HT1080 (cell line): ENCODE data around the gene TMEM185A. TPM values are rescaled to one million over a fixed set of nuclear protein-coding genes. Genes with fewer than 3 reads are reported as not detected.
"Not testable (repeated sequence)": the region's sequence is repeated elsewhere in the genome, so short reads cannot be mapped to it uniquely, and the experiment has no call there.

Experiments used
- DNase-seq: peaks from one replicate; pipeline ENCODE4 v3.0.0-alpha.2; 2015; ENCODE audit warnings: low read depth
- polyA plus RNA-seq, 2 experiments: library from polyadenylated mRNA; depleted of rRNA; stranded (reverse); fragments of >200 nt; gene quantifications; 2 replicates each; pipeline ENCODE4 v1.2.3, GENCODE V29; 2015
- total RNA-seq: library from RNA; depleted of rRNA; stranded (reverse); fragments of >200 nt; shearing (Covaris generic); gene quantifications from 2 replicates; pipeline ENCODE4 v1.2.3, GENCODE V29; 2014; rRNA removed

TMEM185A gene
- 11.3 and 11.6 TPM in 2 replicates for total RNA-seq
- 13.1 and 13.5 TPM in 2 replicates for polyA plus RNA-seq (2015; cell fraction: cytosol; rRNA removed)
- 13.2 and 15.4 TPM in 2 replicates for polyA plus RNA-seq (2015; cell fraction: nucleus; rRNA removed)

DNA sequence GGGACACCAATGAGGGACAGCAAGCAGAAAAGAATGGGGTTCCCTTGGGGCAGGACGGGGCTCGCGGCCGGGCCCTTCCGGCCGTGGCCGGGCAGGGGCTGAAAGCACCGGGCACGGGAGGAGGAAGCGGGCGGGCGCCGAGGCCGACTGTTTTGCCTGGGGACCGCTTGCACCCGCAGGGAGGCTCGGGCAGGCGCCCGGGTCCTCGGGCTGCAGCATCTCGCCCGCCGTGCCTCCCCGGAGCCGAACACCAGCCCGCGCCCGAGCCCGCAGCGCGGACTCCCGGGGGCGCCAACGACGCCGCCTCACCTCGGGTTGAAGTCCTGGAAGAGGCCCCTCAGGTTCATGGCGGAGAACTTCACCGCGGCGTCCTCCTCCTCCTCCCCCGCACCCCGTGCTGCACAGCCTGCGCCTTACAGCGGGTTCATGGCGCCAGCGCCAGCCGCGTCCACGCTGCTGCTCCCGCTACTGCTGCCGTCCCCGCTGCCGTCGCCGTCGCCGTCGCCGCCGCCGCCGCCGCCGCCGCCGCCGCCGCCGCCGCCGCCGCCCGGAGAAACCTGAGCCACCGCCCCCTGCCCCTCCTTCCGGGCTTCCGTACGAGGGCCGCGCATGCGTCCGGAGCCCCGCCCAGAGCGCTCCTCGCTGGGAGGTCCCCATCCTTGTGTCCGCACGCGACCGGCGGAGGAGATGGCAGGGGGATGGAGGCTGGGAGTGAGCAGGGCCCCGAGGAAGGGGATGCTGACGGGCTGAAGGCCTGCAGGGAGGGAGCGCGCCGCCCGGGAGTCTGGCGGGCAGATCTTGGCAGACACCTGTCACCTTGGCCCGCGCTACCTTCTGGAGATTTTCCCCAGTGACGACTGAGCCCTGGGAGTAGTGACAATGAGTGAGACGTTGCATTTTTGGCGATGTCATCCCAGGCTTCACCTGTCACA lies at the start of gene TMEM185A:
TSS of gene TMEM185A (minus strand) at position 559 of the 932 bp plus-strand sequence. CDS start at position 347, 212 bp downstream.
- peak; percentile 44 for DNase-seq

- no peak for DNase-seq
These were observed 49.6 kb upstream of the TMEM185A start for GRCh38 chrX:149681182-149681581.

- DNase-seq, result not testable (repeated sequence)
These were observed 47.6 kb upstream of the TMEM185A start for GRCh38 chrX:149679164-149679678.

- not testable (repeated sequence) for DNase-seq
These were observed 44.0 kb upstream of the TMEM185A start for GRCh38 chrX:149675554-149675953.

DNA sequence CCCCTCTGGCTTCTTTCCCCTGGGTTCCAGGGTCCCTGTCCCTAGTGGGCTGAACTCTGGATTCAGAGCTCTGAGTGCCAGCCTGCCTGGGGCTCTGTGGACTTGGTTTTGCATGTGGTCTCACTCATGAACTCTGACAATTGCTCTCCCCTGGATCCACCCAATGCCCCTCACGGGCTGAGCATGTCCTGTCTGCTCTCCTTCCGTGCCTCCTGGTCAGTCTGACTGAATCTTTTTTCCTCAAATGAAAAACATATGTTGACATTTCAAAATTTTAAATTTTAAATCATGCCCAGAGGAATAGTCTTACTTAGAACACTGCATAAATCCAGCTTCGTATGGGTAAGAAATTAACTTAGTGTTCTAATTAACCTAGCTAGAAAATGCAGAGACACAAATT lies 43.5 kb upstream of the TMEM185A start:
- DNase-seq, result not testable (repeated sequence)

DNA sequence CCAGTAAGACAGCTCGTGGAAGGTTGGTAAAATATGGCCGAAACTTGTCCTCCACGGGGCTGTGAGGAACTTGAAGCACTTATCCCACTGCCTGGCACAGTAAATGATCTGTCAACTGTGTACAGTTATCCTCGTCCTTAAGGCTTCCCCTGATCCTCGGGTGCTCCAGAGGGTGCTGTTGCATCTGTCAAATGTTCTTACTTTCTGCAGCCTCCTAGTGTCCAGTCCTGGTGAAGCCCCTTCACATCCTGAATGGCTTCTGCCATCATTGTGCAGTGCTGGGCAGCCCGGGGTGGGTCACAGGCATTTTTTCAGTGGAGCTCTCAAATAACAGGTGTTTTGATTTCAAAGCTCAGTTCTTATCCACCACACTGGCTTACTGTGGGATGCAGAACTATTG lies 29.0 kb upstream of the TMEM185A start:
- not testable (repeated sequence) for DNase-seq

GRCh38 chrX:149656260-149656884 lies 24.8 kb upstream of the TMEM185A start:
- DNase-seq, result not testable (repeated sequence)

DNA sequence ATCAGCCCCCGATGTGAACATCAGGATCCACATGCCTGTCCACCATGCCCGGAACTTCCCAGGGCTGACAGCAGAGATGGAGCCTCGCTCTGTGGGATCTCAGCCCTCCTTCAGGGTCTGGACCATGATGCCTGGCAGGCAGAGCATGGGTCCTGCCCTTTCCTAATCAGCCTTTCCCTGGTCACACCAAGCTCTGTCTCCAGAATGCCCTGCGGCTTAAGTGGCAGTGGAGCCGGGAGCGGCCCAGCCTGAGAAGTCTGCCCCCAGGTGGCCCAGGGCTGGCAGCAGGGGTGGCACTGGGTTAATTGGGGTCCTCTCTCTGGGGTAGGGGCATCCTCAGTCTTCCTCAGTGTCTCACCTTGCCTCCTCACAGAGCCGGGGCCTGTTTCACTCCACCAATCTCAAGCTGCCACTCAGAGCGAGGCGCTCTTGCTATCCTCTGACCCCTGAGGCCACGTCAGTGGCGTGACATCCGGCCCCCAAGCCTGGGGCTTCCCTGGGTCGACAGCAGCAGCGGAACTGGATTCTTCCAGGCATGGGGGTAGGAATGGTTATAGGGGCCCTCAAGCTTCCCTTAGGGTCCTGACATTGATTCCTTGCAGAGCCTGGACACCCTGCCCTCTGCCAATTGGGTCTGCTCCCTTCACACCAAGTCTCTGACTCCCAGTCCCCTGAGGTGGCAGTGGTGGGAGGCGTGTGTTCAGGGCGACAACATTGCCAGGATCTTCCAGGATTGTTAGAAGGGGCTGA lies 20.8 kb upstream of the TMEM185A start:
- no peak for DNase-seq

DNA sequence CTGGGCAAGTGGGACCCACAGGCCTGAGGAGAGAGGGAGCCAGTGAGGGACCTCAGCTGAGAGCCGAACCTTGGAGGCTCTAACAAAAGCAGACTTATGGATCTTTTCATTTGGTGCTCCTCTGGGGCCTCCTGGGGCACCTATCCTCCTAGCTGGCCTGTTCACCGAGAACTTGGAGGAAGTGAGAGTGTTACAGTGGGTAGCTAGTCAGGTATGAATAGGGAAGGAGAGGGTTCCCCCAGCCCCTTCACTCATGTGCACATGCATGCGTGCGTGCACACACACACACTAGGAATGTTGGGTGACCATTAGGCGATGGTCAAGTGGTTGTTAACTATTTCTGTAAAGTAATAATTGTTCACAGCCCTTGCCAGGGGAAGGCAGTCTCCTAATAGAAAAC lies 18.6 kb upstream of the TMEM185A start:
- DNase-seq, result no peak

DNA sequence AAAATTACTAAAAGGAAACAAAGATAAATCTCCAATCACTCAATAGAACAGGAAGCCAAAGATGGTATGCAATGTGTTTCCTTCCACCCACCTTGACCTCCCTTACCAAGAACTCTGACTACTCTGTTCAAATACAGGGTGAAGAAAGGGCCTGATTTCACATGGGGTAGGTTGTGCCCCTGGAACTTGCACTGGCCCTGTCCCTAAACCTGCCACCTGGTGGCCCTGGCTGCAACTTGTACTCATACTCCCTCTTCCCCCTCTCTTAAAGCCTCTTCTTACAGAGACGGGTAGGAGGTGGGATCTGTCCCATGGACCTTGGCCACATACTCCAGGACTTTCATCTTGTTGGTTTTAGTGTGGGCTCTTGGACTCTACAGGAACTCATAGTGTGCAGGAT lies 17.3 kb upstream of the TMEM185A start:
- DNase-seq, result no peak

DNA sequence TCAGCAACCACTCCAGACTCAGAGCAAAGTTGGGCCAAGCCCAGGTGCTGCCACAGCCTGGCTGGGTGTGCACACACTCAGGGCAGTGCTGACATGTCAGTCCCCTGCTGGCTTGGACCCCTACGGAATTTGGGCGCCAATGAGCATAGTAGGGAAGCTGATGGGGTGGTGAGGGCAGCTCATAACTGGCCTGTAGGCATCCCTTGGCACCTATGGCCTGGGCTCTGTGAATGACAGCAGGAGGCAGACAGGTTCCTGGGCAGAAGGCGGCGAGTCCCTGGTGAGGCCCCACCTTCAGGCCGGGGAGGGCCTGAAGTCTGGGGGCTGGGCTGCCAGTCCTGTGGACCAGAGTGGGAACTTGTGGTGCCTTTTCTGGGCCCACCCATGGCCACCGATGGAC lies 15.9 kb upstream of the TMEM185A start:
- DNase-seq, result no peak

DNA sequence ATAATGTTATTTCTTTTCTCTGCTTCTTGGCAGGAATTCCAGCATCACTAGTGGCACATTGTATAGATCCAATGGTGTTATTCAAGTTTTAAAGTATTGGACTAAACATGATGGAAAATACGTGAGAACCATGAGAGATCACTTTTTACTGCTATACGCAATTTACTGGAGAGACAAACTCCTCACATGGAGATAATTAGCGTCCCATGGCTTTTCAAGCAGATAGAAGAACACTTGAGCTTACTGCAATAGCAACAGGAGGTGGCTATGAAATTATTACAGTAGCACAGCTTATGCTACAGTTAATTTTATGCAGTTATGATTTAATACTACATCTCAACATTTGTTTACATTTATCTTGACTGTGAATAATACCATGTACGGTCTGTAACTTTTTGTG lies 11.9 kb upstream of the TMEM185A start:
- DNase-seq, result no peak

GRCh38 chrX:149641835-149642234 lies 10.2 kb upstream of the TMEM185A start:
- no peak for DNase-seq

GRCh38 chrX:149641432-149641831 lies 9.8 kb upstream of the TMEM185A start:
- no peak for DNase-seq

DNA sequence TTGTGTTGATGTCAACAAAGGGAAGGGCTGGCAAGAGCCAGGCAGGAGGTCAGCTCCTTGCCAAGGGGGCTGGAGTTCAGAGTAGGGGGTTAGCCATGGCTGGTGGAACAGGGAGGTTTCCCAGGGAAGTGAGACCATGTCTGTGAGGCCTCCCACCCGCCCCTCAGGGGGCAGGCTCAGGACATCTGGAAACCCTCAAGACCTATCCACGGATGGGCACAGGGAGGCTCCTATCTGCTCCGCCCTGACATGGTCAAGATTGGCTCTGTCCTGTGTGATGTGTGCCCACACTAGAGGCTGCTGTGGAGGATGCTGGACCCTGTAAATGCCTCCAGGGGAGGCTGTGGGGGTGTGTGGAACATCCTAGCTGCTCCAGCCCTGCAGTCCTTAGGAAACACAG lies 8.0 kb upstream of the TMEM185A start:
- DNase-seq, result no peak

DNA sequence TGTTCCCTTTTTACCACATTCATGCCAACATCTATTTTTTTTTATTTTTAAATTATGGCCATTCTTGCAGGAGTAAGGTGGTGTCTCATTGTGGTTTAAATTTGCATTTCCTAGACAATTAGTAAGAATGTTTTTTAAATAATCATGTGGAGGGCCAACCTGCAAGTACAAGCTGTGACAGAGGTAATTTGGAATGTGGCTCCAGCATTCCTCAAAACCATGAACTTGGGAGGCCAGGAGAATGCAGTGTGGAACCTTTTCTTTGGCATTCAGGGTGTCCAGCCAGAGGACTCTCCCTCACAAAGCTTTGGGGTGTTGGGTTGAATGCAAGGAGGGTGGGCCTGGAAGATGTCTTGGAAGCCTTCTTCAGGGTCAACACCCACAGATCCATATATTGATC lies 7.3 kb upstream of the TMEM185A start:
- peak; percentile 1 for DNase-seq

- DNase-seq, result no peak
These were observed 1.9 kb upstream of the TMEM185A start for GRCh38 chrX:149633511-149633910.

GRCh38 chrX:149630681-149631233 lies 835 bp downstream of the TMEM185A start:
- DNase-seq, result peak; percentile 1

DNA sequence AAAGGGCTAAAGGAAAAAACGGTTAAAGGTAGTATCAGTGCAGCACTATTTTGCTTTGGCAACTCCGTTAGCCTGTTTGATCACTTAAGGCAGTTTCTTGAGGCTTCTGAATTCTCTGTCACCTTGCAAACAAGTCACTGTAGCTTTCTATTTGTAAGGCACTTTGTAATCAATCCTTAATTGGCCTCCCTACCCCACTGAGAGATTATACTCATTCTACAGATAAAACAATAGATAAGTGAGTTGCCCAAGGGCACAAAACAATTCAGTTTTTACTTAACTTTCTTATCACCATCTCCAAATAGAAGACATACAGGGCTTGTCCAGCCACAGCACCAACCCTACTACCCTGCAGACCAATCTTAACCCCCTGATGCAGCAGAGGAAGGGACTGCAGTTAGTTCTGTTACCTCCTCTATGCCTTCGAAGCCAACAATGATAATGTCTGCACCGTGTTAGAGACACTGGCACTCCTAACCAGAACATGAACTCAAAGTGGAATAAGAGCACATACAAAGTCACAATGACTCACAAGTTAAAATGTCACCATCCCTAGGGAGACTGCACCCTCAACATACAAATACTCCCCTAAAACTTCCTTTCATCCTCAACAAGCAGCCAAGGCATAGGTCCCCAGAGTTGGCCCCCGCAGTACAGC lies 1.7 kb downstream of the TMEM185A start:
- DNase-seq, result no peak

DNA sequence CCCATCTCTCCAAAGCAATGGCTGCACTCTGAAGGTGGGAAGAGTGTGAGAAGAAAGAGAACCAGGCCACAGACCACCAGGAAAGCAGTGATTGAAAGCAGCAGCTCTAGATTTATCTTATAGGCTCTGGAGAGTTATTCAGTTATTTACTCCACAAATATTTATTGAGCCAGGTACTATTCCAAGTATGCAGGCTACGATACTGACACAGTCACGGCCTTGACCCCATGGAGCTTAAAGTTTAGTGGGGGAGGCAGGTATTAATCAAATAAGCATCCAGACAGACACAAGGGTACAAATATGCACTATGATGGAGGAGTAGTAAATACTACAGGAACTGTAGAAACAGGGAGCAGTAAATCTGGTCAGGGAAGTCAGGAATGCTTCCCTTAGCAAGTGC lies 2.8 kb downstream of the TMEM185A start:
- no peak for DNase-seq
